Endothelial cell of umbilical vein (primary cell): Measurements from ENCODE around the gene MRPL55.

Experiments used
- CTCF ChIP-seq, 2 donors: IDR thresholded peaks; 1 replicate in 1 of 2; 2 replicates in 1 of 2; pipeline ENCODE4 v1.5.1; 2011; ENCODE audit warnings: low read length in 2 of 2, mild to moderate bottlenecking in 2 of 2, moderate library complexity in 2 of 2, control low read depth in 1 of 2, inconsistent platforms in 1 of 2, low read depth in 1 of 2; ENCODE audit not compliant: insufficient read depth in 1 of 2; ENCODE audit errors: extremely low read depth in 1 of 2
- EZH2 ChIP-seq: IDR thresholded peaks from 2 replicates; pipeline ENCODE4 v1.6.1; 2012; ENCODE audit warnings: borderline replicate concordance, low read depth, mild to moderate bottlenecking, moderate library complexity, low read length, inconsistent platforms; ENCODE audit not compliant: severe bottlenecking
- GATA2 ChIP-seq: IDR thresholded peaks from 2 replicates; pipeline ENCODE4 v1.7.0; 2011; ENCODE audit warnings: low read depth, mild to moderate bottlenecking, moderate library complexity, mixed read lengths, low read length; ENCODE audit not compliant: insufficient read length, insufficient read depth
- JUN ChIP-seq: IDR thresholded peaks from 2 replicates; pipeline ENCODE4 v1.6.1; 2011; ENCODE audit warnings: borderline replicate concordance, low read depth; ENCODE audit not compliant: insufficient read length, insufficient read depth
- MYC ChIP-seq: IDR thresholded peaks from one replicate; pipeline ENCODE4 v1.6.1; 2011; ENCODE audit warnings: mild to moderate bottlenecking, low read depth, low read length
- POLR2A ChIP-seq: IDR thresholded peaks from 2 replicates; pipeline ENCODE4 v1.6.1; 2012; ENCODE audit warnings: low read depth, mild to moderate bottlenecking, control low read depth, low read length
- POLR2AphosphoS5 ChIP-seq: IDR thresholded peaks from 2 replicates; pipeline ENCODE4 v1.6.1; 2012; ENCODE audit warnings: low read depth, mild to moderate bottlenecking, control low read depth, low read length, moderate library complexity; ENCODE audit not compliant: insufficient read depth

GRCh38 chr1:228093050-228093906, 15.8 kb downstream of the MRPL55 start:
- TF ChIP-seq CTCF (IDR thresholded peaks at IDR 0.05; ENCODE audit: extremely low read depth in 1 of 2, insufficient read depth in 1 of 2, low read depth in 1 of 2, low read length in 2 of 2) = no peak
- TF ChIP-seq MYC = no peak
- TF ChIP-seq POLR2AphosphoS5 = no peak
- no peak for TF ChIP-seq POLR2A
- TF ChIP-seq EZH2 = no peak
- no peak for TF ChIP-seq GATA2
- no peak for TF ChIP-seq JUN
